GM18861 (cell line): ENCODE results near the gene ARHGEF18.
"Not testable (repeated sequence)": the region's sequence is repeated elsewhere in the genome, so short reads cannot be mapped to it uniquely, and the experiment has no call there.

ENCODE experiments used
- ATAC-seq: cut with Tn5 transposase; IDR thresholded peaks from one replicate; pipeline ENCODE4 v1.9.1; 2021; ENCODE audit not compliant: unreplicated experiment

ARHGEF18 gene

DNA sequence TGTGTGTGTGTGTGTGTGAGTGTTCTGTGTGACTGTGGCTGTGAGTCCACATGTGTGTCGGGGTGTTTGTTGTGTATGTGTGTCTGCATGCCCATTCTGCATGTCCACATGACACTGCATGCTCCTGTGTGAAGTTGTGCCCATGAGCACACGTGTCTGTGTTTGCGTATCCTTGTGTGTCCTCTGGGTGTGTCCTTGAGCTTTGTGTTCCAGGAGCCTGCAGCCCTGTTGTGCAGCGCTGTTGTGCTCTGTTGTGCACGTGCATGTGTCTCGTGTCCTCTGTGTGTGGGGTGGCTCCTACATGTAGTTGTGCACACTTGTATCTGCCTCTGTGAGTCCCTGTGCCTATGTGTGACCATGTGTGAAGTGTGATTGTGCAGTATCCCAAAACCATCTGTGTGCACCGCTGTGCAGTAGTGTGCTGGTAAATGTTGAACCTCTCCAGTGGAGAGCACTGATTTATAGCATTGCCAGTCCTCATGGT is 2.2 kb upstream of the ARHGEF18 start:
- no peak for ATAC-seq

- ATAC-seq = not testable (repeated sequence)
These were observed 1.7 kb upstream of the ARHGEF18 start for GRCh38 chr19:7346997-7347396.

- ATAC-seq = no peak
These were observed 474 bp downstream of the ARHGEF18 start for GRCh38 chr19:7349231-7349591.

DNA sequence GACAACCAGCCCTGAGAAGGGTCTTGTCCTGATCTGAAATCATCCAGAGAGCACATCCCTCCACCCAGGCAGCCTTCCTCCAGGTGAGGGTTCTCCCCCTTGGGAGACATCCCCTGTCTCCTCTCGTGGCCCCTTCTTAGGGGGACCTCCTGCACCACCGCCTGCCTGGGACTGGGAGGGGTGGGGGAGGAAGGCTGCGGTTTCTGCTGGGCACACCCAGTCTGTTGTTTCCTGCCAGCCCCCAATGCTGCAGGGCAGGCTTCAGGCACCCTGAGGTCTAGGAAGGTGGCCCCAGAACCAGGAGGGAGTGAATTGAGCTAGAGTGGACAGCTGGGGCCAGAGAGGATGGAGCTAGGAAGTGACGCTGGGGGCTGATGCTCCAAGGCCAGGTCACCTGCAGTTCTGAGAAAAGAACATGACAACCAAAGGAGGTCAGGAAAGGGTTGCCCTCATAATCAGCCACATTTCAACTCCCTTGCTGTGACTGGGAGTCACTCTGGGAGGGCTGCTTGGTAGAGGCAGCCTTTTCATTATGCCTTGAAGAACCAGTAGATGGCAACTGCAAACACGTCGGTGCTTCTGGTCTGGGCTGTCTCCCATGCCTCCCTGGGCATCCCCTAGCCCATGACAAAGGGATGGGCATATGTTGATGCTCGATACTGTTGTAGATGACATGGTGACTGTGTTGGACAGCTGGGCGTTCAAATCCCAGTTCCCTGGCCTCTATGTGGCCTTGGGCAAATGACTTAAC is 1.4 kb downstream of the ARHGEF18 start:
- ATAC-seq = no peak

GRCh38 chr19:7351861-7352260 is 3.1 kb downstream of the ARHGEF18 start:
- no peak for ATAC-seq

DNA sequence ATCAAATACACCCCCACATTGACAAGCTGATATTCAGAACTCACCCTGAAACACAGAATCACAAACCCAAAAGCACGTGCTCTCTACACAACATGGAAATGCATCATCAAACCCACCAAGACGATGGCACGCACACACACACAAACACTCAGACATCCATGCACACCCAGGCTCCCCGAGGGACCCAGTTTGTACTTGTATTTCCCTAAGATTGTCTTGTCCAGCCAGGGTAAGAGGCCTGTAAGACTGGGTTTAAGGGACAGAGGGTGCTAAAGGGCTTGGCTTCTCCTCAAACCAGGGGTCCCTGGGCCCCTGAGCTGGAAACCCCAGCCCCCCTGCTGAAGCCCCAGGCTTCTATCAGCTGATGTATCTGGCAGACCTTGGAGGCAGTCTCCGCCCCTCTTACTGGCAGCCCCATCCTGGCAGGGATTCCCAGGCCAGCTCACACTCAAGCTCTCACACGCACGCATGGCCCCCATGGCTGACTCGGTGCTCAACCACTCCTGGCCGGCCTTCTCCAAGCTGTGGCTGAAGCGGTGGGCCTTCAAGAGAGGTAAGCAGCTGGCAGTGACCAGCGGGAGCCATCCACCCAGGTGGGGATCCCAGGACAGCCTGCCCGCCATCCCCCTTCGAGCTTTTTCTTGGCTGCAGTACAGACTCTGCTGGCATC is 6.5 kb downstream of the ARHGEF18 start:
- ATAC-seq = no peak

DNA sequence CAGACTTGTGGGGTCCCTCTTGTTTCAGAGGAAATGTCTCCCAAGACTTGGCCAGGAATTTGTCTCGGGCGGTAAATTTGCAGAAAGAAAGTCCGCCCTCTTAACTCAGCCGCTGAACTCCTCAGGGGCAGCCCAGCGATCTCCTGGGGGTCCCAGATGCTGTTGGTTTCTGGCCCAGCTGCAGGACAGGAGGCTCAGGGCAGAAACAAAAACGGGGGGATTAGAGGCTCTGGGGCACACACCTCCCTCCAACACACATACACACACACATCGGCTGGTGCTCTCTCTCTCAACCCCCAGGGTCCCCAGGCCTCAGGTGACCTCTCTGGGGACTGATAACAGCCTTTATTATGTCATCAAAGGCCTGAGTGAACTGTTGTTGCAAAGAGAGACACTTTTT is 7.1 kb downstream of the ARHGEF18 start:
- no peak for ATAC-seq

GRCh38 chr19:7356899-7357627 is 8.3 kb downstream of the ARHGEF18 start:
- ATAC-seq = no peak

DNA sequence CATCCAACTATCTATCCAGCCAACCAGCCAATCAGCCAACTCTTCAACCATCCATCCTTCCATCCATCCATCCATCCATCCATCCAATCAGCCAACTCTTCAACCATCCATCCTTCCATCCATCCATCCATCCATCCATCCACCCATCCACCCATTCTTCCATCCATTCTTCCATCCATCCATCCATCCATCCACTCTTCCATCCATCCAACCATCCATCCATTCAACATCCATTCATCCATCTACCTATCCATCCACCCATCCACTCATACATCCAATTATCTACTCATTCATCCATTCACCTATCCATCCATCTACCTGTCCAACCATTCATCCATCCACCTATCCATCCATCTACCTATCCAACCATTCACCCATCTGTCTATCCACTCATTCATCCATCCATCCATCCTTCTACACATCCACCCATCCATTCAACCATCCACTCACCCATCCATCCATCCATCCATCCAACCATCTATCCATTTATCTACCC is 9.4 kb downstream of the ARHGEF18 start:
- no peak for ATAC-seq

DNA sequence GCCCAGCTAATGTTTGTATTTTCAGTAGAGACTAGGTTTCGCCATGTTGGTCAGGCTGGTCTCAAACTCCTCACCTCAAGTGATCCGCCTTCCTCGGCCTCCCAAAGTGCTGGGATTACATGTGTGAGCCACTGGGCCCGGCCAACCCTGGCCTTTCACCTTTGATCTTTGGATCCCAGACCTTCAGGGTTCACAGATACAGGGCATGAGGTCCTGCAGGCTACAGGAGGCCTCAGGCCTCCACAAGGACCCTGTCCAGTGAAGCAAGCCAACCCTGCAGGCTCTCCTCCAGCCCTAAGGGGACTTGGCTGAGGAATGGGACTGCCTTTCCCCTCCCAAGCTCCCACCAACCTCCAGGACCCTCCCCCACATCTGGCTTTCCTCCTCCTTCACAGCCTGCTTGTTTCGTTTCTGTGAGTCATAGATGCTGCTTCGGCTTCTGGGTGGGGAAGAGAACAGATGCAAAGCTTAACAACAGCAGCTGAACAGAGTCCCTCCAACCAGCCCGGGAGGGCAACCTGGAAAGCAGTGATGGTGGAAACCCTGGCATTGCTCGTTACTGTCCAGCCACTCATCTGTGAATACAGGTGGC is 11.8 kb downstream of the ARHGEF18 start:
- ATAC-seq = no peak

DNA sequence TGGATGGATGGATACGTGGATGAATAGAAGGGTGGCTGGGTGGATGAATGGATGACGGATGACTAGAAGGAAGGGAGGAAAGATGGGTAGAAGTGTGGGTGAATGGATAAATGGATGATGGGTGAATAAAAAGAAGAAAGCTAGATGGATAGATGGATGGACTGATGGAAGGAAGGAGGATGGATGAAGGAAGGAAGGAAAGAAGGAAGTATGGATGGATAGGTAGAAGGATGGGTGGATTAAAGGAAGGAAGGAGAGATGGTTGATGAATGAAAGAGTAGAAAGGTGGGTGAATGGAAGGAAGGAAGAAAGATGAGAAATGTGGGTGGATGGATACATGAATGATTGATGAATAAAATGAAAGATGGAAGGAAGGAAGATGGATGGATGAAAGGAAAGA is 14.5 kb downstream of the ARHGEF18 start:
- ATAC-seq = no peak

DNA sequence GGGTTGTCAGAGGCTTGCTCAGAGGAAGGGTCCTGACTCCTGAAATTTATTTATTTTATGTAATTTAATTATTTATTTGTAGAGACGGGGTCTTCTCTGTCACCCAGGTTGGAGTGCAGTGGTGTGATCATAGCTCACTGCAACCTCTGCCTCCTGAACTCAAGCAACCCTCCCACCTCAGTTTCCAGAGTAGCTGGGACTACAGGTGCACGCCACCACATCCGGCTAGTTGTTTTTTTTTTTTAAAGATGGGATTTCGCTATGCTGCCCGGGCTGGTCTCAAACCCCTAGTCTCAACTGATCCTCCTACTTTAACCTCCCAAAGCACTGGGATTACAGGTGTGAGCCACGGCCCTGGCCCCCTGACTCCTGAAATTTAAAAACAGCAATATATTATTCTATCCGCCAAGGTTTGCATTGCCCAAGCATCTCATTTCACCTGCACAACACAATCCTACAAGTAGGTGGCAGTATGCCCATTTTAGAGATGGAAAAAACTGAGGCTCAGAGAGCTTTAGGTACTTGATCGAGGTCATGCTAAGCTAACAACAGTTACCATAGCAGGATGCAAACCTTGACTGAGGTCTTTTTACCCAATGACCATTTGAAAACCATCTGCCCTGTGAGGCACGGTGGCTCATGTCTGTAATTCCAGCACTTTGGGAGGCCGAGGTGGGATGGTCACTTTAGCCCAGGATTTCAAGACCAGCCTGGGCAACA is 18.1 kb downstream of the ARHGEF18 start:
- no peak for ATAC-seq

DNA sequence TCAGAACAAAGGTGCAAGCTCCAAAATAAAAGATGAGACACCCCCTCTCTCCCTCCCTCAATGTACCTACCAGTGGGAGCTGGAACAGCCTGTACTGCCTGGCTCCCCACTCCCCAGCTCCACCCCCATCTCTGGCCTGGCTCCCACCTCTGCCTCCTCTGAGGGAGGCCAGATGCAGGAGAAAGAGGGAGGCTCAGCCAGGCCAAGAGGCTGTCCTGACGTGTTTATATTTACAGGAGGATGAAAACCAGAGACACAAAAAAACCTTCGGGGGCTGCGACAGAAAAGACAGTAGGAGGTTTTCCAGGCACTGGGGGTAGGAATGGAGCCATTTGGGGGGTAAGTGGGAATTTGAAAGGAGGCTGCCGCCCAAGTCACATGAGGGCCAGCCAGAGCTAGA is 19.7 kb downstream of the ARHGEF18 start:
- ATAC-seq = no peak

DNA sequence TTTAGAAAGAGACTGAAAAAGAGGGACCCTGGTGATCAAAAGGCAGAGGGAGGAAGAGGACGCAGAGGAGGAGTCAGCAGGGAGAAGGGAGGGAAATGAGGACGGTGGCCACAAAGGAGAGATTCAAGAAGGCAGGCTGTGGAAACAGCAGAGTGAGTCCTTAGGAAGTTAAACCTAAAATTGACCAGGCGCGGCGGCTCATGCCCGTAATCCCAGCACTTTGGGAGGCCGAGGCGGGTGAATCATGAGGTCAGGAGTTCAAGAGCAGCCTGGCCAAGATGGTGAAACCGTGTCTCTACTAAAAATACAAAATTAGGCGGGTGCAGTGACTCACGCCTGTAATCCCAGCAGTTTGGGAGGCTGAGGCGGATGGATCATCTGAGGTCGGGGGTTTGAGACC is 20.1 kb downstream of the ARHGEF18 start:
- not testable (repeated sequence) for ATAC-seq

GRCh38 chr19:7370546-7370945 is 21.8 kb downstream of the ARHGEF18 start:
- no peak for ATAC-seq

GRCh38 chr19:7371001-7371400 is 22.3 kb downstream of the ARHGEF18 start:
- ATAC-seq = no peak

DNA sequence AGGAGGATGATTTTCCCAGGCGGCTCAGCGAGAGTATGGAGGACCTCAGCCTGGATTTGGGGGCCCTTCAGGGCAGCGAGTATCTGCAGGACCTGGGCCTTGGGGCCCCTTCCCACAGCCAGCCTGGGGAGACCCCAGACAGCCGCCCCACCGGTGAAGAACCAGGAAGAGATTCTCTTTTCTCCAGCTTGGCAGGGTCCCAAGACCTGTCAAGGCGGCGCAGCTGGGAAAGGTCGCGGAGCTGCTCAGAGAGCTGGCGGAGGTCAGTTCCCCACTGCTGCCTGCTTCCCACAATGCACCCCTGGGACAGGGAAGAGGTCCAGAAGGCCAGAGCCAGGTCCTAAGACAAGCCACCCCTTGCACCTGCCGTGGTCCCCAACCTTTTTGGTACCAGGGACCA is 24.1 kb downstream of the ARHGEF18 start:
- ATAC-seq = no peak

- no peak for ATAC-seq
These were observed 25.1 kb downstream of the ARHGEF18 start for GRCh38 chr19:7373862-7374261.

GRCh38 chr19:7376151-7376852 is 27.6 kb downstream of the ARHGEF18 start:
- no peak for ATAC-seq

DNA sequence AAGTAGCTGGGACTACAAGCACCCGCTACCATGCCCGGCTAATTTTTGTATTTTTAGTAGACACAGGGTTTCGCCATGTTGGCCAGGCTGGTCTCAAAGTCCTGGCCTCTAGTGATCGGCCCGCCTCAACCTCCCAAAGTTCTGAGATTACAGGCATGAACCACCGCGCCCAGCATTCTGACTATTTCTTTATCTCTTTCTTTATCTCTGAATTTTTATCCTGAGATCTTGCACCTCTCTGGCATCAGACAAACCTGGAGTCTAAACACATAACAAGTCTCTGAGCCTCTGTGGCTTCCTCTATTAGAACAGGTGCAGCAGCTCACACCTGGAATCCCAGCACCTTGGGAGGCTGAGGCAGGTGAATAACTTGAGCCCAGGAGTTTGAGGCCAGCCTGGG is 28.5 kb downstream of the ARHGEF18 start:
- no peak for ATAC-seq
